ENCODE data around the gene PLIN1. TPM values are rescaled to one million over a fixed set of nuclear protein-coding genes. Genes with fewer than 3 reads are reported as not detected.

The PLIN1 gene
- total and polyA plus RNA-seq, 2 donors, result 0.05 to 1.0 TPM

- H3K27me3 ChIP-seq (ENCODE audit: control insufficient read depth in 2 of 2, insufficient read depth in 1 of 2, low read length in 1 of 2), result no peaks in the 10 kb centered on the region
- H3K9me3 ChIP-seq (ENCODE audit: control insufficient read depth in 2 of 2, insufficient read depth in 1 of 2, low read length in 1 of 2), result peaks cover 3 to 9% of the 10 kb centered on the region in 2 donors
- 97% methylated on average over 23 of the region's 23 CpGs for WGBS
- no peak overlapping the region for H3K27ac ChIP-seq (ENCODE audit: low read depth in 1 of 2, low read length in 1 of 2)
- H3K4me3 ChIP-seq (ENCODE audit: low read length in 2 of 2), result no peak overlapping the region
- H3K4me1 ChIP-seq (ENCODE audit: control insufficient read depth in 2 of 2, insufficient read depth in 2 of 2, low read length in 2 of 2), result no peaks in the 10 kb centered on the region
- no peak for DNase-seq (ENCODE audit: low read depth in 6 of 9, low spot score in 9 of 9)
- H3K36me3 ChIP-seq (ENCODE audit: control insufficient read depth in 2 of 2, insufficient read depth in 2 of 2, low read length in 1 of 2), result peaks cover 36 to 53% of the 10 kb centered on the region in 2 donors
These were observed 45.6 kb downstream of the PLIN1 start for GRCh38 chr15:89633585-89633984.

- H3K27me3 ChIP-seq (ENCODE audit: control insufficient read depth in 2 of 2, insufficient read depth in 1 of 2, low read length in 1 of 2), result no peaks in the 10 kb centered on the region
- H3K27ac ChIP-seq (ENCODE audit: low read depth in 1 of 2, low read length in 1 of 2), result no peak overlapping the region
- 99% methylated on average over 18 of the region's 18 CpGs for WGBS
- H3K4me1 ChIP-seq (ENCODE audit: control insufficient read depth in 2 of 2, insufficient read depth in 2 of 2, low read length in 2 of 2), result peaks cover 0 to 5% of the 10 kb centered on the region in 2 donors
- no peak overlapping the region for H3K4me3 ChIP-seq (ENCODE audit: low read length in 2 of 2)
- H3K36me3 ChIP-seq (ENCODE audit: control insufficient read depth in 2 of 2, insufficient read depth in 2 of 2, low read length in 1 of 2), result peaks cover 43 to 60% of the 10 kb centered on the region in 2 donors
- peaks cover 3 to 9% of the 10 kb centered on the region in 2 donors for H3K9me3 ChIP-seq (ENCODE audit: control insufficient read depth in 2 of 2, insufficient read depth in 1 of 2, low read length in 1 of 2)
- DNase-seq (ENCODE audit: low read depth in 6 of 9, low spot score in 9 of 9), result no peak
These were observed 46.4 kb downstream of the PLIN1 start for GRCh38 chr15:89632563-89633430.

GRCh38 chr15:89631902-89632264 is 47.3 kb downstream of the PLIN1 start:
- Histone ChIP-seq H3K27me3 (ENCODE audit: control insufficient read depth in 2 of 2, insufficient read depth in 1 of 2, low read length in 1 of 2) (no peaks in the 10 kb centered on the region), H3K4me1 (ENCODE audit: control insufficient read depth in 2 of 2, insufficient read depth in 2 of 2, low read length in 2 of 2) (peaks cover 0 to 5% of the 10 kb centered on the region in 2 donors), H3K36me3 (ENCODE audit: control insufficient read depth in 2 of 2, insufficient read depth in 2 of 2, low read length in 1 of 2) (peaks cover 48 to 69% of the 10 kb centered on the region in 2 donors), H3K27ac (ENCODE audit: low read depth in 1 of 2, low read length in 1 of 2) (no peak overlapping the region), H3K9me3 (ENCODE audit: control insufficient read depth in 2 of 2, insufficient read depth in 1 of 2, low read length in 1 of 2) (peaks cover 3 to 9% of the 10 kb centered on the region in 2 donors), H3K4me3 (ENCODE audit: low read length in 2 of 2) (no peak overlapping the region)
- WGBS, result 93% methylated on average over 10 of the region's 10 CpGs
- no peak for DNase-seq (ENCODE audit: low read depth in 6 of 9, low spot score in 9 of 9)

GRCh38 chr15:89630974-89631901 is 47.9 kb downstream of the PLIN1 start:
- Histone ChIP-seq H3K27ac (ENCODE audit: low read depth in 1 of 2, low read length in 1 of 2) (no peak overlapping the region), H3K4me3 (ENCODE audit: low read length in 2 of 2) (no peak overlapping the region), H3K4me1 (ENCODE audit: control insufficient read depth in 2 of 2, insufficient read depth in 2 of 2, low read length in 2 of 2) (peaks cover 0 to 5% of the 10 kb centered on the region in 2 donors), H3K9me3 (ENCODE audit: control insufficient read depth in 2 of 2, insufficient read depth in 1 of 2, low read length in 1 of 2) (peaks cover 3 to 9% of the 10 kb centered on the region in 2 donors), H3K27me3 (ENCODE audit: control insufficient read depth in 2 of 2, insufficient read depth in 1 of 2, low read length in 1 of 2) (no peaks in the 10 kb centered on the region), H3K36me3 (ENCODE audit: control insufficient read depth in 2 of 2, insufficient read depth in 2 of 2, low read length in 1 of 2) (peaks cover 54 to 76% of the 10 kb centered on the region in 2 donors)
- no peak for DNase-seq (ENCODE audit: low read depth in 6 of 9, low spot score in 9 of 9)
- 95% methylated on average over 30 of the region's 30 CpGs for WGBS

- no peak for DNase-seq (ENCODE audit: low read depth in 6 of 9, low spot score in 9 of 9)
- H3K27me3 ChIP-seq (ENCODE audit: control insufficient read depth in 2 of 2, insufficient read depth in 1 of 2, low read length in 1 of 2), result no peaks in the 10 kb centered on the region
- H3K27ac ChIP-seq (ENCODE audit: low read depth in 1 of 2, low read length in 1 of 2), result no peak overlapping the region
- no peak overlapping the region for H3K4me3 ChIP-seq (ENCODE audit: low read length in 2 of 2)
- peaks cover 3 to 9% of the 10 kb centered on the region in 2 donors for H3K9me3 ChIP-seq (ENCODE audit: control insufficient read depth in 2 of 2, insufficient read depth in 1 of 2, low read length in 1 of 2)
- H3K4me1 ChIP-seq (ENCODE audit: control insufficient read depth in 2 of 2, insufficient read depth in 2 of 2, low read length in 2 of 2), result peaks cover 0 to 5% of the 10 kb centered on the region in 2 donors
- WGBS, result 94% methylated on average over 14 of the region's 14 CpGs
- peaks cover 64 to 85% of the 10 kb centered on the region in 2 donors for H3K36me3 ChIP-seq (ENCODE audit: control insufficient read depth in 2 of 2, insufficient read depth in 2 of 2, low read length in 1 of 2)
These were observed 48.9 kb downstream of the PLIN1 start for GRCh38 chr15:89630260-89630659.

GRCh38 chr15:89629829-89630228 is 49.3 kb downstream of the PLIN1 start:
- peaks cover 0 to 5% of the 10 kb centered on the region in 2 donors for H3K4me1 ChIP-seq (ENCODE audit: control insufficient read depth in 2 of 2, insufficient read depth in 2 of 2, low read length in 2 of 2)
- WGBS, result 97% methylated on average over 5 of the region's 5 CpGs

GRCh38 chr15:89628806-89629715 is 50.1 kb downstream of the PLIN1 start:
- Histone ChIP-seq H3K27ac (ENCODE audit: low read depth in 1 of 2, low read length in 1 of 2) (no peak overlapping the region), H3K36me3 (ENCODE audit: control insufficient read depth in 2 of 2, insufficient read depth in 2 of 2, low read length in 1 of 2) (peaks cover 76 to 97% of the 10 kb centered on the region in 2 donors), H3K4me3 (ENCODE audit: low read length in 2 of 2) (no peak overlapping the region), H3K27me3 (ENCODE audit: control insufficient read depth in 2 of 2, insufficient read depth in 1 of 2, low read length in 1 of 2) (no peaks in the 10 kb centered on the region), H3K9me3 (ENCODE audit: control insufficient read depth in 2 of 2, insufficient read depth in 1 of 2, low read length in 1 of 2) (peaks cover 3 to 9% of the 10 kb centered on the region in 2 donors), H3K4me1 (ENCODE audit: control insufficient read depth in 2 of 2, insufficient read depth in 2 of 2, low read length in 2 of 2) (peaks cover 0 to 5% of the 10 kb centered on the region in 2 donors)
- 97% methylated on average over 30 of the region's 30 CpGs for WGBS
- peak in 1 of 9 donors; percentile 11 for DNase-seq (ENCODE audit: low read depth in 6 of 9, low spot score in 9 of 9)

More at GRCh38 chr15:89629829-89630228, 49.3 kb downstream of the PLIN1 start:
- Histone ChIP-seq H3K36me3 (ENCODE audit: control insufficient read depth in 2 of 2, insufficient read depth in 2 of 2, low read length in 1 of 2) (peaks cover 69 to 90% of the 10 kb centered on the region in 2 donors), H3K27ac (ENCODE audit: low read depth in 1 of 2, low read length in 1 of 2) (no peak overlapping the region), H3K4me3 (ENCODE audit: low read length in 2 of 2) (no peak overlapping the region), H3K27me3 (ENCODE audit: control insufficient read depth in 2 of 2, insufficient read depth in 1 of 2, low read length in 1 of 2) (no peaks in the 10 kb centered on the region), H3K9me3 (ENCODE audit: control insufficient read depth in 2 of 2, insufficient read depth in 1 of 2, low read length in 1 of 2) (peaks cover 3 to 9% of the 10 kb centered on the region in 2 donors)
- DNase-seq (ENCODE audit: low read depth in 6 of 9, low spot score in 9 of 9), result no peak

- WGBS, result 96% methylated on average over 21 of the region's 21 CpGs
- DNase-seq (ENCODE audit: low read depth in 6 of 9, low spot score in 9 of 9), result no peak
- H3K4me3 ChIP-seq (ENCODE audit: low read length in 2 of 2), result no peak overlapping the region
- H3K4me1 ChIP-seq (ENCODE audit: control insufficient read depth in 2 of 2, insufficient read depth in 2 of 2, low read length in 2 of 2), result peaks cover 0 to 5% of the 10 kb centered on the region in 2 donors
- peaks cover 82 to 99% of the 10 kb centered on the region in 2 donors for H3K36me3 ChIP-seq (ENCODE audit: control insufficient read depth in 2 of 2, insufficient read depth in 2 of 2, low read length in 1 of 2)
- H3K9me3 ChIP-seq (ENCODE audit: control insufficient read depth in 2 of 2, insufficient read depth in 1 of 2, low read length in 1 of 2), result peaks cover 0 to 4% of the 10 kb centered on the region in 2 donors
- no peaks in the 10 kb centered on the region for H3K27me3 ChIP-seq (ENCODE audit: control insufficient read depth in 2 of 2, insufficient read depth in 1 of 2, low read length in 1 of 2)
- no peak overlapping the region for H3K27ac ChIP-seq (ENCODE audit: low read depth in 1 of 2, low read length in 1 of 2)
These were observed 50.9 kb downstream of the PLIN1 start for GRCh38 chr15:89628301-89628700.
